Keratinocyte (primary cell): ENCODE results near the gene LRRC7. TPM values are rescaled to one million over a fixed set of nuclear protein-coding genes. Genes with fewer than 3 reads are reported as not detected.

ENCODE experiments used
- DNase-seq: peaks from one replicate; pipeline ENCODE4 v3.0.0-alpha.2; 2011; ENCODE audit warnings: low read depth, missing footprints, low spot score
- FAIRE-seq: peaks from 2 replicates; lab custom pipeline; 2011; peaks lifted over from hg19 to GRCh38; lab: Jason Lieb, UNC
- H2AFZ ChIP-seq: 2 replicates; pipeline ENCODE4 v1.6.0; 2012; ENCODE audit warnings: low read length, control low read depth, inconsistent platforms; ENCODE audit not compliant: control insufficient read depth
- H3K27ac ChIP-seq: 2 replicates; pipeline ENCODE4 v1.5.1; 2011; ENCODE audit warnings: low read length; ENCODE audit not compliant: control insufficient read depth, insufficient read depth
- H3K27me3 ChIP-seq: 3 replicates; pipeline ENCODE4 v1.6.0; 2011; ENCODE audit warnings: low read length; ENCODE audit not compliant: control insufficient read depth, insufficient read depth; ENCODE audit errors: extremely low read depth
- H3K36me3 ChIP-seq, 2 experiments: 2 replicates in 1 of 2; 3 replicates in 1 of 2; pipeline ENCODE4 v1.5.1; 2011; ENCODE audit warnings: low read length in 2 of 2, mild to moderate bottlenecking in 1 of 2; ENCODE audit not compliant: control insufficient read depth in 2 of 2, insufficient read depth in 2 of 2; ENCODE audit errors: extremely low read depth in 1 of 2
- H3K4me1 ChIP-seq: 3 replicates; pipeline ENCODE4 v1.5.1; 2011; ENCODE audit warnings: low read length; ENCODE audit not compliant: control insufficient read depth, insufficient read depth; ENCODE audit errors: extremely low read depth
- H3K4me2 ChIP-seq: 3 replicates; pipeline ENCODE4 v1.6.0; 2011; ENCODE audit warnings: low read depth, low read length; ENCODE audit not compliant: control insufficient read depth, insufficient read depth; ENCODE audit errors: extremely low read depth
- H3K4me3 ChIP-seq, 3 experiments: fragments of 200-600 bp in 1 of 3; sonication (generic) in 1 of 3; 2 replicates in 2 of 3; 3 replicates in 1 of 3; pipeline ENCODE4 v1.5.1; 2011 to 2016; ENCODE audit warnings: low read length in 3 of 3, mild to moderate bottlenecking in 3 of 3, control low read depth in 2 of 3, inconsistent platforms in 1 of 3, low read depth in 1 of 3, mixed read lengths in 1 of 3, mixed run types in 1 of 3, moderate library complexity in 1 of 3; ENCODE audit not compliant: control insufficient read depth in 2 of 3, insufficient read depth in 2 of 3; ENCODE audit errors: extremely low read depth in 1 of 3
- H3K79me2 ChIP-seq: 2 replicates; pipeline ENCODE4 v1.6.0; 2012; ENCODE audit warnings: low read length; ENCODE audit not compliant: control insufficient read depth, insufficient read depth
- H3K9ac ChIP-seq: 3 replicates; pipeline ENCODE4 v1.6.0; 2011; ENCODE audit warnings: low read length; ENCODE audit not compliant: control insufficient read depth, insufficient read depth; ENCODE audit errors: extremely low read depth
- H3K9me1 ChIP-seq: 3 replicates; pipeline ENCODE4 v1.6.0; 2011; ENCODE audit warnings: low read length; ENCODE audit not compliant: control insufficient read depth, insufficient read depth; ENCODE audit errors: extremely low read depth
- H3K9me3 ChIP-seq: 2 replicates; pipeline ENCODE4 v1.5.1; 2012; ENCODE audit warnings: low read depth, low read length; ENCODE audit not compliant: control insufficient read depth
- H4K20me1 ChIP-seq: 3 replicates; pipeline ENCODE4 v1.6.0; 2011; ENCODE audit warnings: low read length; ENCODE audit not compliant: control insufficient read depth, insufficient read depth; ENCODE audit errors: extremely low read depth
- CTCF ChIP-seq, 3 experiments: IDR thresholded peaks in 1 of 3; conservative IDR thresholded peaks in 1 of 3; optimal IDR thresholded peaks in 1 of 3; 2 replicates in 2 of 3; 3 replicates in 1 of 3; pipeline versions ENCODE3 to v1.5.1; 2011; ENCODE audit warnings: low read length in 3 of 3, mild to moderate bottlenecking in 3 of 3, moderate library complexity in 2 of 3, control low read depth in 1 of 3, inconsistent platforms in 1 of 3; ENCODE audit not compliant: insufficient read depth in 2 of 3; ENCODE audit errors: extremely low read depth in 1 of 3
- EZH2 ChIP-seq: IDR thresholded peaks from one replicate; pipeline ENCODE4 v1.6.1; 2012; ENCODE audit warnings: inconsistent platforms, mild to moderate bottlenecking, low read length, moderate library complexity
- dilution Hi-C: fragments of 300-500 bp; cut with MboI; formaldehyde crosslinking; loops from one replicate; pipeline ENCODE4 v1.7.0; 2020; ENCODE audit warnings: low sequenced_read_pairs; ENCODE audit not compliant: extremely low pct_ligation_motif_present
- polyA plus RNA-seq, 5 experiments: library from polyadenylated mRNA; depleted of rRNA in 3 of 5; stranded (reverse) in 3 of 5; stranded (forward) in 1 of 5; unstranded in 1 of 5; fragments of >200 nt; gene quantifications; 1 replicate in 1 of 5; 2 replicates in 3 of 5; 3 replicates in 1 of 5; pipeline versions ENCODE4 v1.2.1 to v1.2.3, GENCODE V29; 2011 to 2012; ENCODE audit warnings: missing spikeins in 2 of 5, low read depth in 1 of 5, low replicate concordance in 1 of 5

Gene LRRC7
- polyA plus RNA-seq, 1 donor (not counting 4 experiments of a cell fraction or from before 2014, with no cell fraction given), result 0.28 TPM

GRCh38 chr1:70017770-70018169 is 450.0 kb downstream of the LRRC7 start:
- dilution Hi-C loops, result no loop called here
- H3K4me2 ChIP-seq, result no peak overlapping the region
- H3K9ac ChIP-seq, result no peak overlapping the region
- no peak overlapping the region for H3K4me3 ChIP-seq
- H3K9me3 ChIP-seq, result no peaks in the 10 kb centered on the region
- no peaks in the 10 kb centered on the region for H3K9me1 ChIP-seq
- H3K36me3 ChIP-seq, result no peaks in the 10 kb centered on the region
- H4K20me1 ChIP-seq, result no peaks in the 10 kb centered on the region
- DNase-seq, result no peak
- H2AFZ ChIP-seq, result no peak overlapping the region
- H3K27ac ChIP-seq, result no peak overlapping the region
- no peaks in the 10 kb centered on the region for H3K4me1 ChIP-seq
- no peaks in the 10 kb centered on the region for H3K27me3 ChIP-seq
- TF ChIP-seq EZH2, result no peak
- no peak for TF ChIP-seq CTCF (optimal IDR thresholded peaks at IDR 0.05 in 1 of 3, IDR thresholded peaks at IDR 0.05 in 1 of 3, conservative IDR thresholded peaks at IDR 0.05 in 1 of 3; ENCODE audit: extremely low read depth in 1 of 3, insufficient read depth in 2 of 3, low read length in 3 of 3)
- no peak for FAIRE-seq
- no peaks in the 10 kb centered on the region for H3K79me2 ChIP-seq

- H3K4me1 ChIP-seq, result no peaks in the 10 kb centered on the region
- DNase-seq, result no peak
- dilution Hi-C loops, result no loop called here
- no peak overlapping the region for H3K9ac ChIP-seq
- no peaks in the 10 kb centered on the region for H3K9me1 ChIP-seq
- H4K20me1 ChIP-seq, result no peaks in the 10 kb centered on the region
- H3K27me3 ChIP-seq, result no peaks in the 10 kb centered on the region
- no peak for FAIRE-seq
- no peak overlapping the region for H3K27ac ChIP-seq
- no peak for TF ChIP-seq EZH2
- TF ChIP-seq CTCF (optimal IDR thresholded peaks at IDR 0.05 in 1 of 3, IDR thresholded peaks at IDR 0.05 in 1 of 3, conservative IDR thresholded peaks at IDR 0.05 in 1 of 3; ENCODE audit: extremely low read depth in 1 of 3, insufficient read depth in 2 of 3, low read length in 3 of 3), result no peak
- no peaks in the 10 kb centered on the region for H3K9me3 ChIP-seq
- no peaks in the 10 kb centered on the region for H3K79me2 ChIP-seq
- no peak overlapping the region for H2AFZ ChIP-seq
- no peak overlapping the region for H3K4me3 ChIP-seq
- no peak overlapping the region for H3K4me2 ChIP-seq
- no peaks in the 10 kb centered on the region for H3K36me3 ChIP-seq
Observed at GRCh38 chr1:70024272-70024671, 456.6 kb downstream of the LRRC7 start.
